NOMO-1 treated with dmso at 0.1 percent for 144 hours (cell line): Measurements from ENCODE around the gene PRKCQ.

ENCODE experiments used
- DNase-seq: peaks from one replicate; lab custom pipeline; 2025; ENCODE audit not compliant: unreplicated experiment; lab: John Stamatoyannopoulos, UW

PRKCQ gene

GRCh38 chr10:6409971-6410643 is 170.0 kb downstream of the PRKCQ start:
- DNase-seq, result no peak

GRCh38 chr10:6408799-6409198 is 171.3 kb downstream of the PRKCQ start:
- no peak for DNase-seq

- DNase-seq, result no peak
These were observed 172.9 kb downstream of the PRKCQ start for GRCh38 chr10:6407034-6407721.

GRCh38 chr10:6406220-6407033 is 173.6 kb downstream of the PRKCQ start:
- no peak for DNase-seq

- DNase-seq, result no peak
These were observed 174.4 kb downstream of the PRKCQ start for GRCh38 chr10:6405713-6406112.

GRCh38 chr10:6404127-6405072 is 175.7 kb downstream of the PRKCQ start:
- no peak for DNase-seq

GRCh38 chr10:6402960-6403359 is 177.1 kb downstream of the PRKCQ start:
- DNase-seq, result no peak

GRCh38 chr10:6402349-6402709 is 177.7 kb downstream of the PRKCQ start:
- DNase-seq, result no peak

- peak; percentile 61 for DNase-seq
These were observed 178.3 kb downstream of the PRKCQ start for GRCh38 chr10:6401558-6402348.

GRCh38 chr10:6400821-6401465 is 179.1 kb downstream of the PRKCQ start:
- no peak for DNase-seq

GRCh38 chr10:6400331-6400730 is 179.7 kb downstream of the PRKCQ start:
- peak; percentile 36 for DNase-seq

- DNase-seq, result no peak
These were observed 180.2 kb downstream of the PRKCQ start for GRCh38 chr10:6399879-6400278.

GRCh38 chr10:6399231-6399741 is 180.8 kb downstream of the PRKCQ start:
- peak; percentile 57 for DNase-seq

GRCh38 chr10:6398399-6398798 is 181.7 kb downstream of the PRKCQ start:
- no peak for DNase-seq

- DNase-seq, result peak; percentile 86
These were observed 183.4 kb downstream of the PRKCQ start for GRCh38 chr10:6396652-6397051.

- DNase-seq, result no peak
These were observed 183.8 kb downstream of the PRKCQ start for GRCh38 chr10:6396226-6396625.

- no peak for DNase-seq
These were observed 184.5 kb downstream of the PRKCQ start for GRCh38 chr10:6395606-6396005.

GRCh38 chr10:6394084-6394483 is 186.0 kb downstream of the PRKCQ start:
- DNase-seq, result no peak

- no peak for DNase-seq
These were observed 186.9 kb downstream of the PRKCQ start for GRCh38 chr10:6393168-6393567.
